ENCODE results near the gene SDS.

GRCh38 chr12:113448873-113449272, 45.2 kb upstream of the SDS start:
- TF ChIP-seq CTCF (IDR thresholded peaks at IDR 0.05; ENCODE audit: insufficient read depth, low read depth, low read length) (no peak), EZH2 (IDR thresholded peaks at IDR 0.05; ENCODE audit: insufficient read depth, low read length) (no peak)
